ENCODE data around the gene TBX3. TPM values are rescaled to one million over a fixed set of nuclear protein-coding genes. Genes with fewer than 3 reads are reported as not detected.
"Not testable (repeated sequence)": the region's sequence is repeated elsewhere in the genome, so short reads cannot be mapped to it uniquely, and the experiment has no call there.

The TBX3 gene
- total RNA-seq: 10 to 100 TPM; 14.0 to 44.8 (median 17.6) TPM

DNA sequence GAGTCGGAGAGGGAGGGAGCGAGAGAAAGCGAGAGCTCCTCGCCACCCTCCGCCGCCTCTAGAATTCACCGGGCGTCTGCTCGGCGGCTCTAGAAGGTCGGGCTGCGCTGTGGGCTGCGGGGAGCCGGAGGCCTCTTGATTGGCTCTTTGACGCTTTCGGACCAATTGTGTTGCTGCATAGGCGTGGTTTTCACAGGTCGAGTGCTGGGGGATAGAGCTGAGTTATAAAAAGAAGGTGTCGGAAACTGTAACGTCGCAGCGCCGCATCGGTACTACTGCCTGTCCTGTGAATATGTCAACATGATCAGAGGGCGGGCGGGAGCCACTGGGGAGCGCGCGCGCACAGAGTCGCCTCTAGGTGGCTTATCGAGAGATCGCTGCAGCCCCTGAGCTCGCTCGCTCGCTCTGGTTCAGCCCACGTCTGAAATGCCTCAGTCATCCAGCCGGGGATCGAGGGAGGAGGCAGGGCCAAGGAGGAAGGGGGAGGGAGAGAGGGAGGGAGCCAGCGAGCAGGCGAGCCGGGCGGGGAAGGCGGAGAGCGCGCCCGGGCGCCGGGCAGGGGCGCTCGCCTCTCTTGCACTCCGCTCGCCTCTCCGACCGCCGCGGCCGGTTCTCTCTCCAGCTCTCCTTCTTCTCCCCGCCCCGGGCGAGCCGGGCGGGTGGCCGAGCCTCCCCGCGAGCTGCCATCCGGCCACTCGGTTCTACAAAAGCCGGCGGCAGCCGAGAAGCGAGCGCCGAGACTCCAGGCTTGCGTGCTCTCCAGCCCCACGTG is at the start of gene TBX3:
Gene TBX3 (minus strand): TSS at position 78 of the 772 bp plus-strand sequence. CDS start 975 bp downstream, outside the sequence.
- ATAC-seq (ENCODE audit: low FRiP score) (peak; percentile 96), DNase-seq (ENCODE audit: low spot score) (peak; percentile 71)
- TF ChIP-seq, protein P1, sequence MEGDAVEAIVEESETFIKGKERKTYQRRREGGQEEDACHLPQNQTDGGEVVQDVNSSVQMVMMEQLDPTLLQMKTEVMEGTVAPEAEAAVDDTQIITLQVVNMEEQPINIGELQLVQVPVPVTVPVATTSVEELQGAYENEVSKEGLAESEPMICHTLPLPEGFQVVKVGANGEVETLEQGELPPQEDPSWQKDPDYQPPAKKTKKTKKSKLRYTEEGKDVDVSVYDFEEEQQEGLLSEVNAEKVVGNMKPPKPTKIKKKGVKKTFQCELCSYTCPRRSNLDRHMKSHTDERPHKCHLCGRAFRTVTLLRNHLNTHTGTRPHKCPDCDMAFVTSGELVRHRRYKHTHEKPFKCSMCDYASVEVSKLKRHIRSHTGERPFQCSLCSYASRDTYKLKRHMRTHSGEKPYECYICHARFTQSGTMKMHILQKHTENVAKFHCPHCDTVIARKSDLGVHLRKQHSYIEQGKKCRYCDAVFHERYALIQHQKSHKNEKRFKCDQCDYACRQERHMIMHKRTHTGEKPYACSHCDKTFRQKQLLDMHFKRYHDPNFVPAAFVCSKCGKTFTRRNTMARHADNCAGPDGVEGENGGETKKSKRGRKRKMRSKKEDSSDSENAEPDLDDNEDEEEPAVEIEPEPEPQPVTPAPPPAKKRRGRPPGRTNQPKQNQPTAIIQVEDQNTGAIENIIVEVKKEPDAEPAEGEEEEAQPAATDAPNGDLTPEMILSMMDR (IDR thresholded peaks at IDR 0.05): peak in 1 of 3 donors; percentile 21

DNA sequence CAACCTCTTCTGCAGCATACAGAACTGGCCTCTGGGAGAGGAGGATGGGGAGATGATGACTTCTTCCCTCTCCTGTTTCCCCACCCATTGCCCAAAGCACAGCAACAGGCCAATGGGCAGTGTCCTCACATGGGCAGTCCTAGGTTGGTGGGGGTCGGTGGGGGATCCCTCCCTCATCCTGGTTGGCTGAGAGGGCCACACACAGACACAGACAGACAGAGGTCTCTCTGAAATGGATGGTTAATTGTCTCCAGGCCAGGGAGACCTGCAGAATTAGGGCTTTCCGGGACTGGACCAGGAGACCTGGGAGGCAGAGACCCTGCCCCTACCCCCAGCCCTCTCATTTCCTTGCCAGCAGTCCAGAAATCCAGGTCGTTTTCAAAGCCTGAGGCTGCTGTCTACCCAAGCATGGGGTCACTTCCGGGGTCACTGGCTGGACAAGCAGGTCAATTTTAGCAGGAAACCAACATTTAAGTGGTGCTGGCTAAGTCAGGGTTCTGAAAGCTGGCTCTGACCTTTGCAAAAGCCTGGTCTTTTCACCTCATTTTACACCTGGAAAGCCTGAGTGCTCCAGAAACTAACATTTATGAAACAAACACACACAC is 48.6 kb upstream of the TBX3 start:
- TF ChIP-seq, protein P1 (IDR thresholded peaks at IDR 0.05): no peak
- no peak for ATAC-seq (ENCODE audit: low FRiP score)
- no peak for DNase-seq (ENCODE audit: low spot score)

DNA sequence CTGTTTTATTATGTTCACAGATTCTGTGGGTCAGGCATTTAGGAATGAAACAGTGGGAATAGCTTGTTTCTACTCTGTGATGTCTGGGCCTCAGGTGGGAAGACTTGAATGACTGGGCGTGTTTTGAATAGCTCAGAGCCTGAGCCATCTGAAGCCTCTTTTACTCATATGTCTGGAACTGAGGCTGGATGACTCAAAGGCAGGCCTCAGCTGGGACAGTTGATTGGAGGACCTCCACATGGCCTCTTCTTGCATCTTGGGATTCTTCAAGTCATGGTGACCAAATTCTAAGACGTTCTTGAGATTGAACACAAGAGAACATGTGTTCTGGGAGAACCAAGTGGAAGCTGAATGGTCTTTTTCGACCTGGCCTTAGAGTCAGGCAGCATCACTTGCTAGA is 45.8 kb upstream of the TBX3 start:
- TF ChIP-seq, protein P1 (IDR thresholded peaks at IDR 0.05): no peak
- no peak for ATAC-seq (ENCODE audit: low FRiP score)
- no peak for DNase-seq (ENCODE audit: low spot score)

DNA sequence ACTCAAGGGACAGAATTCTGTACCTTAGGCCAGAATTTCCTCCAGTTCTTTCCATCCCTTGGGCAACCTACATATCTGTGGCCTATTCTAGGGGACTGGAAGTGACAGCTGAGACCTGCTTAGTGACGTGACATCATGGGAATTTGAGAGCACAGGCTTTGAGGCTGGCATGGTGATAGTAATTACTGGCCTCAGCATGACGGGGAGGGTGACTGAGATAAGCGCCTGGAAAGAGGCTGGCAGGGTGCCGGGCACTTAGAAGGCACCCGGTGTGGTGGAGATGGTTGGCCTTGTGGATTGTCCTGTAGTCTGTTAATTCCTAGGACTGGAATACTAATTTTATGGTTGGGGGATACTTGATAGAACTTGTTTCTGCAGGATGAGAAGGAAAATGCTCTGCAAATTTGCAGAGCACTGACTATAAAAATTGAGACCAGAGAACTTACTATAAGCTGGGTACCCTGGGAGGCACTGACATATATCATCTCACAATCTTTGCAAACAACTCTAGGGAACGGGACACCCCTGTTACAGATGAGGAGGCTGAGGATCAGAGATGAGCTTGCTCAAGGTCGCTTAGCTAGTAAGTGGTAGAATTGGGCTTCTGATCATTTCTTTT is 42.2 kb upstream of the TBX3 start:
- DNase-seq (ENCODE audit: low spot score): no peak
- TF ChIP-seq, protein P1 (IDR thresholded peaks at IDR 0.05): no peak
- ATAC-seq (ENCODE audit: low FRiP score): no peak

DNA sequence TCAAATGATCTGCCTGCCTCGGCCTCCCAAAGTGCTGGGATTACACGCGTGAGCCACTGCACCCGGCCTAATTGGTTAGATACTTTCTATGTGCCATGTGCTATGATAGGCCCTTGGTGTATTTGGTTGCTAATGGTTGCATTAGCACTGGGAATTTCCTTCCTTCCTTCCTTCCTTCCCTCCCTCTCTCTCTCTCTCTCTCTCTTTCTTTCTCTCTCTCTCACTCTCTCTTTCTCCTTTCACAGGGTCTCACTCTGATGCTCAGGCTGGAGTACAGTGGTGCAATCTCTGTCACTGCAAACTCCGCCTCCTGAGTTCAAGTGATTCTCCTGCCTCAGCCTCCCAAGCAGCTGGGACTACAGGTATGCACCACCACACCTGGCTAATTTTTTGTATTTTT is 38.2 kb upstream of the TBX3 start:
- not testable (repeated sequence) for ATAC-seq (ENCODE audit: low FRiP score); DNase-seq (ENCODE audit: low spot score)

DNA sequence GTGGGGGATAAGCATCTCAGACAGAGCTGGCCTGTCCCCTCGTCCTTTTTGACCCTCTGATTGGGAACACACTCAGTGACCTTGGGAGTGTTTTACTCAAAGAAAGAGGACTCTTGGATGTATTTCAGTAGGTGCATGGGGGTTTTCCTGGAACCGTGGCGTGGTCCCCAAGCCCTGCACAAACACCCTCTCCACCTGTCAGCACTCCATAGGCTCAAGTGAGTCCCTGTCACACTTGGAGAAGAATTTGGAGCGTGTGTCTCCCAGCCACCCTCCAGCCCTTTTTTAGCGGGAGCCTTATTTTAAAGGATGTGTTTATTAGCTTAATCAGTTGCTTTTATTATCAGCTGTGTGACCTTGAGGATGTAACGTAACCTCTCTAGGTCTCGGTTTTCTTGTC is 37.3 kb upstream of the TBX3 start:
- ATAC-seq (ENCODE audit: low FRiP score) (no peak), DNase-seq (ENCODE audit: low spot score) (no peak)
- TF ChIP-seq, protein P1 (IDR thresholded peaks at IDR 0.05): no peak

DNA sequence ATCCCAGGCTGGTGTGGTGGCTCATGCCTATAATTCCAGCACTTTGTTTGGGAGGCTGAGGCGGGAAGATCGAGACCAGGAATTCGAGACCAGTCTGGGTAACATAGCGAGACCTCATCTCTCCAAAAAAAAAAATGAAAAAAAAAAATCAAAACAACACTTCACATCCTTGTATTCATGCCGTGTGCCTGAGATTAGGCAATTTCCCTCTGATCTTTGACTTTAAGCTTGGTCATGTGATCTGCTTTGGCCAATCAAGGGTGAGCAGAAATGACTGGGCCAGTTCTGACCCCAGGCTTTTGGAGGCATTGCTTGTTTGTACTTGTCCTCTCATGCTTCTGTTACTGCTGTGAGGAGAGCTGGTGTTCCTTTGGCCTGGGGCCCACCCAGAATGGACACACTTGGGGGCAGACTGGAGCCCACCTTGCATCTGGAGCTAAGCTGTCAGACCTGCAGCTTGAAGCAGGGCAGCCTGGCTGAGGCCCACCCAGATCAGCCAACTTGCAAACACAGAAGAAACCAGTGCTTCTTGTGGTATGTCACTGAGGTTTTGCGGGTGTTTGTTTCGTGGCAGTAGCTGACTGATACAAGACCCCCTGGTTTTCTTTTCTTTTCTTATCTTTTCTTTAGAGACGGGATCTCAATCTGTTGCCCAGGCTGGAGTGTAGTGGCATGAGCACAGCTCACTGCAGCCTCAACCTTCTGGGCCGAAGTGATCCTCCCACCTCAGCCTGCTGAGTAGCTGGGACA is 29.7 kb upstream of the TBX3 start:
- TF ChIP-seq, protein P1 (IDR thresholded peaks at IDR 0.05): no peak

More for the DNA sequence above, 29.7 kb upstream of the TBX3 start:
- ATAC-seq (ENCODE audit: low FRiP score) (no peak), DNase-seq (ENCODE audit: low spot score) (no peak)

Measured in omental fat pad (tissue), 4 donors.